Measurements from ENCODE around the gene CLDN9. TPM values are rescaled to one million over a fixed set of nuclear protein-coding genes. Genes with fewer than 3 reads are reported as not detected.
A peak's percentile ranks its signal among the peaks of the same experiment; 100 is the strongest.

The CLDN9 gene
- total and polyA plus RNA-seq, 2 experiments from 2014 or later, result 3.5 to 8.9 TPM

DNA sequence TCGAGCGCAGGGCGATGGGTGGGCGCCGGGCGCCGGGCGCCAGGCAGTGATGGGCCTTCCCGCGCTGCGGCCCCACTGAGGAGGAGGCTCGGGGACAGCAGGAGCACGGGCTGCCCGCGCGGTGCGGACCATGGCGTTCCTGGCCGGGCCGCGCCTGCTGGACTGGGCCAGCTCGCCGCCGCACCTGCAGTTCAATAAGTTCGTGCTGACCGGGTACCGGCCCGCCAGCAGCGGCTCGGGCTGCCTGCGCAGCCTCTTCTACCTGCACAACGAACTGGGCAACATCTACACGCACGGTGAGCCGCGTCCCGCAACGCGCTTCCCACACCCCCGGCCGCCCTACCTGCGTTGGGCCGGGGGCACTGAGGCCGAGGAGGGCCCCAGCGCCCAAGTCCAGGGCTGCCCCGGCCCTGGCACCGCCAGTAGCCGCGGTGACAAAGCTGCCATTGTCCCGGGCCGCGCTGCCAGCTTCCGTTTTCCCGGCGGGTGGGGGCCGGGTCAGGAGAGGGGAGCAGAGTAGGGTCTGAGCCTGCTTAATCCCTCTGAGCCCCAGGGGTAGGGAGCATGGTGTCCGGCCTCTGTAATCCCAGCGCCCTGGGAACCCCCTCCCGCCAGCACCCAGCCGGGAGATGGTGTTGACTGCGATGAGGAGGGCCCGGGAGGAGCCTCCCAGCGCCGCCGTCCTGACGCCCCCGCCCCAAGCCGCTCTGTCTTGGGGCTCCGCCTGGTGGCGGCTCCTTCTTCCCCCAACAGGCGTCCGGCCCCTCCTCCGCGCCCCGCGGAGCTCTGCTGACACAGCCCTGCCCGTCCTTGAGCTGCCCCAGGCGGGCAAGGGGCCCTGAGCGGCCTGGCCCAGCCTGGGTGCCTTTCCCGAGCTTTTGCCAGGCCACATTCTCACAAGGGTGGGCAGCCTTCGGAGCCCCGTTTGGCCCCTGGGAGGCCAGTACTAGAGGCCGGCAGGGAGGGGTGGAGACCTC lies 42.9 kb upstream of the CLDN9 start:
- Histone ChIP-seq H3K27ac (no peak overlapping the region), H3K79me2 (no peaks in the 10 kb centered on the region), H2AFZ (peak overlapping the region; percentile 63), H3K4me2 (peak overlapping the region; percentile 88), H3K4me3 (peak overlapping the region; percentile 26), H3K9me2 (replicated peaks; ENCODE audit: insufficient read depth) (no peaks in the 10 kb centered on the region), H3K4me1 (ENCODE audit: insufficient read depth) (peaks cover 4% of the 10 kb centered on the region), H3K9me3 (ENCODE audit: low read depth) (no peaks in the 10 kb centered on the region), H3K36me3 (replicated peaks; ENCODE audit: insufficient read depth, low read depth) (no peaks in the 10 kb centered on the region), H4K20me1 (ENCODE audit: insufficient read depth, poor library complexity, severe bottlenecking) (no peaks in the 10 kb centered on the region), H3K27me3 (peaks cover 9% of the 10 kb centered on the region)
- 4% methylated on average over 54 of the region's 83 CpGs for WGBS (ENCODE audit: low lambda C conversion rate, missing lambda C conversion rate)
- TF ChIP-seq EZH2 (IDR thresholded peaks at IDR 0.05; ENCODE audit: borderline replicate concordance), result no peak
- TF ChIP-seq EZH2phosphoT487 (IDR thresholded peaks at IDR 0.05; ENCODE audit: low read depth, severe bottlenecking, unreplicated experiment), result no peak
- peak; percentile 36 for TF ChIP-seq CTCF (IDR thresholded peaks at IDR 0.05; ENCODE audit: poor library complexity)
- DNase-seq (ENCODE audit: low spot score), result peak; percentile 84

GRCh38 chr16:2970563-2970962 lies 42.2 kb upstream of the CLDN9 start:
- no peaks in the 10 kb centered on the region for H3K9me3 ChIP-seq (ENCODE audit: low read depth)
- H3K9me2 ChIP-seq (replicated peaks; ENCODE audit: insufficient read depth), result no peaks in the 10 kb centered on the region
- H2AFZ ChIP-seq, result no peak overlapping the region
- no peaks in the 10 kb centered on the region for H3K36me3 ChIP-seq (replicated peaks; ENCODE audit: insufficient read depth, low read depth)
- no peak for DNase-seq (ENCODE audit: low spot score)
- peaks cover 3% of the 10 kb centered on the region for H3K4me1 ChIP-seq (ENCODE audit: insufficient read depth)
- peak overlapping the region; percentile 88 for H3K4me2 ChIP-seq
- peaks cover 4% of the 10 kb centered on the region for H3K27me3 ChIP-seq
- H3K4me3 ChIP-seq, result no peak overlapping the region
- H3K27ac ChIP-seq, result no peak overlapping the region
- no peaks in the 10 kb centered on the region for H3K79me2 ChIP-seq
- H4K20me1 ChIP-seq (ENCODE audit: insufficient read depth, poor library complexity, severe bottlenecking), result no peaks in the 10 kb centered on the region
- TF ChIP-seq CTCF (IDR thresholded peaks at IDR 0.05; ENCODE audit: poor library complexity), result no peak
- 85% methylated on average over 6 of the region's 6 CpGs for WGBS (ENCODE audit: low lambda C conversion rate, missing lambda C conversion rate)

DNA sequence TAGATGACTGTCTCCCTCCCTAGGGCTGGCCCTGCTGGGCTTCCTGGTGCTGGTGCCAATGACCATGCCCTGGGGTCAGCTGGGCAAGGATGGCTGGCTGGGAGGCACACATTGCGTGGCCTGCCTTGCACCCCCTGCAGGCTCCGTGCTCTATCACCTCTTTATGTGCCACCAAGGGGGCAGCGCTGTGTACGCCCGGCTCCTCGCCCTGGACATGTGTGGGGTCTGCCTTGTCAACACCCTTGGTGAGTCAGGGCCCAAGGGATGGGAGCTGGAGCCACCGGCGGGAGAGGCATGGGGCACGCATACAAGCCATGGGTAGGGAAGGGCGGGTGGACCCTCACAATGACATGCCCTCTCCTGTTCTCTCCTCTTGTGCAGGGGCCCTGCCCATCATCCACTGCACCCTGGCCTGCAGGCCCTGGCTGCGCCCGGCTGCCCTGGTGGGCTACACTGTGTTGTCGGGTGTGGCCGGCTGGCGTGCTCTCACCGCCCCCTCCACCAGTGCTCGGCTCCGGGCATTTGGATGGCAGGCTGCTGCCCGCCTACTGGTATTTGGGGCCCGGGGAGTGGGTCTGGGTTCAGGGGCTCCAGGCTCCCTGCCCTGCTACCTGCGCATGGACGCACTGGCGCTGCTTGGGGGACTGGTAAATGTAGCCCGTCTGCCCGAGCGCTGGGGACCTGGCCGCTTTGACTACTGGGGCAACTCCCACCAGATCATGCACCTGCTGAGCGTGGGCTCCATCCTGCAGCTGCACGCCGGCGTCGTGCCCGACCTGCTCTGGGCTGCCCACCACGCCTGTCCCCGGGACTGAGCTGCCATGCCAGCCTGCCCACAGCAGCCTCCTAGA lies 41.4 kb upstream of the CLDN9 start:
- 96% methylated on average over 35 of the region's 35 CpGs for WGBS (ENCODE audit: low lambda C conversion rate, missing lambda C conversion rate)
- DNase-seq (ENCODE audit: low spot score), result no peak
- no peak overlapping the region for H3K27ac ChIP-seq
- peaks cover 3% of the 10 kb centered on the region for H3K4me1 ChIP-seq (ENCODE audit: insufficient read depth)
- no peaks in the 10 kb centered on the region for H3K36me3 ChIP-seq (replicated peaks; ENCODE audit: insufficient read depth, low read depth)
- H4K20me1 ChIP-seq (ENCODE audit: insufficient read depth, poor library complexity, severe bottlenecking), result no peaks in the 10 kb centered on the region
- no peak overlapping the region for H2AFZ ChIP-seq
- TF ChIP-seq EZH2 (IDR thresholded peaks at IDR 0.05; ENCODE audit: borderline replicate concordance), result no peak
- no peak for TF ChIP-seq EZH2phosphoT487 (IDR thresholded peaks at IDR 0.05; ENCODE audit: low read depth, severe bottlenecking, unreplicated experiment)
- no peak for TF ChIP-seq CTCF (IDR thresholded peaks at IDR 0.05; ENCODE audit: poor library complexity)
- no peaks in the 10 kb centered on the region for H3K9me3 ChIP-seq (ENCODE audit: low read depth)
- no peak overlapping the region for H3K4me3 ChIP-seq
- H3K4me2 ChIP-seq, result no peak overlapping the region
- no peaks in the 10 kb centered on the region for H3K79me2 ChIP-seq
- H3K9me2 ChIP-seq (replicated peaks; ENCODE audit: insufficient read depth), result no peaks in the 10 kb centered on the region
- H3K27me3 ChIP-seq, result peaks cover 4% of the 10 kb centered on the region
